Medulla oblongata (tissue), 1 donor: ENCODE measurements around the gene OSR1.
"Not testable (repeated sequence)": the region's sequence is repeated elsewhere in the genome, so short reads cannot be mapped to it uniquely, and the experiment has no call there.

Experiments used
- DNase-seq: peaks from one replicate; pipeline ENCODE4 v3.0.0-alpha.2; 2015; ENCODE audit errors: extremely low spot score

Gene OSR1

DNA sequence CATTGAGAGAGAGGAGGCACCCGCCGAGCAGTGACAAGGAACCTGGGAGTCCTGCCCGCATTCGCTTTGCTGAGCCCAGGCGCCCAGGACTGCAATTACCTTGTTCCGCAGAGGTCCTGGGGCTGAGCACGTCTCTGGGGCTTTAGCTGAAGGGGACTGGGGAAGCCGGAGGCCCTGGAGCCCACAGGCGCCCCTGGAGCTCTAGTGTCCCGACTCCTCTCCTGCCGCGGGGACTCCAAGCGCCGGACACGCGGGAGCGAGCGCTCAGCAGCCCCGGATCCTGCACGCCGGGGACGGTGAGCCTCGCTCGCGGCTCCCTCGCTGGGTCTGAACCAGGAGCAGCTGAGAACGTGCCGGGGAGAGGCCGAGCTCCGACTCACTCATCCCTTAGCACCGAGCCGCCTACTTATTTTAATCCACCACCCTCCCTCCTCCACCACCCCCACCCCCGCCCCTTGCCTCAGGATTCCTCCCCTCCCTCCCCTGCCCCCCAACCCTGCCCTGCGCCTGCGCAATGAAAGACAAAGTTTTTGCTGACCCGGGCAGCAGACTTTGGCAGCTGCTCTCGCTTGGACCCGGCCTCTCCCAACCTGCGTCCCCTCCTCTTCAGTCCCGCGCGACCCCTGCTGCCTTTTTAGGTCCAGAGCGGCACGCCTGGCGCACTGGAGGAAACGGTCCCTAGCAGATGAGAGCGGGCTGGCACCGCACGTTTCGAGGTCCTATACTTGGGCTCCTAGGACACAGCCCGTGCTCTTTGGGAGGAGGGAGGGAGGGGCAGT lies at the start of gene OSR1:
TSS of gene OSR1 (minus strand) at position 382 of the 779 bp plus-strand sequence. CDS start 4,818 bp downstream, outside the sequence.
- no peak for DNase-seq

DNA sequence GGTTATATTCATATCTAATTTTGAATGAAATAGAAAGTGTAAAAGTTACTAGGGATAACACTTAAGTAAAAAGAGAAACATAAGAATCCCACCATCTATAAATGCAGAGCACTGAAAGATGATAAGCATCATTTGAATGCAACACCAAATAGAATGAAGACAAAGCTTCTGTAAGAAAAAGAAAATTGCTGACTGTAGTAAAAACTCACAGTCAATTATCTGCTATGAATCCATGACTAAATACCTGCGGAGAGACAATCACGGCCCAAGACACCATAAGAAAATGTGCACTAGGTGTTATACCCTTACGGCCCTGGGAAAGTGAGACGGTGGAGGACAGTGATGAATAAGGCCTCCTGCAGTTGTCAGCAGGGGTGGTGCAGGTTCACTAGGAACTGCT lies 45.4 kb upstream of the OSR1 start:
- no peak for DNase-seq

DNA sequence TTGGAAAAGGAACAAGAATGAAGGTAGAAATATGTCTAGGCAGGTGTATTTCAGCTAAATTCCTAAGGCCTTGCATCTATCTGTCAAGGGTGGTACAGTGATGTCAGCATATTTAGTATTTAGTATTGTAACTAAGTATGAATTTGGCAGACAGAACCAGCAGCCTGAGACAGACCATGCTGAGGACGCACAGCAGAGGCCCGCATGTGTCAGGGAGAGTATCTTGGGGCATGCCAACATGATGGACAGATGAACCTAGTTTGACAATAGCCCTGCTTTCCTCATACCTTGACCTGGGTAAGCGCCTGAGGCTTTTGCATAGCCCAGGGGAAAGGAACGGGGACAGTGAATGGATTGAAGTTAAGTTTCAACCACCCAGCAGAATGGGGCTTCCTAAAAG lies 33.8 kb upstream of the OSR1 start:
- DNase-seq, result no peak

DNA sequence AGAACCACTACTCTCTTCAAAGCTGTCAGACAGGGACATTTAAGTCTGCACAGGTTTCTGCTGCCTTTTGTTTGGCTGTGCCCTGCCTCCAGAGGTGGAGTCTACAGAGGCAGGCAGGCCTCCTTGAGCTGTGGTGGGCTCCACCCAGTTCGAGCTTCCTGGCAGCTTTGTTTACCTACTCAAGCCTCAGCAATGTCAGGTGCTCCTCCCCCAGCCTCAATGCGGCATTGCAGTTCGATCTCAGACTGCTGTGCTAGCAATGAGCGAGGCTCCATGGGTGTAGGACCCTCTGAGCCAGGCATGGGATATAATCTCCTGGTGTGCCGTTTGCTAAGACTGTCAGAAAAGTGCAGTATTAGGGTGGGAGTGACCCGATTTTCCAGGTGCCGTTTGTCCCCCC lies 31.0 kb upstream of the OSR1 start:
- DNase-seq, result not testable (repeated sequence)

DNA sequence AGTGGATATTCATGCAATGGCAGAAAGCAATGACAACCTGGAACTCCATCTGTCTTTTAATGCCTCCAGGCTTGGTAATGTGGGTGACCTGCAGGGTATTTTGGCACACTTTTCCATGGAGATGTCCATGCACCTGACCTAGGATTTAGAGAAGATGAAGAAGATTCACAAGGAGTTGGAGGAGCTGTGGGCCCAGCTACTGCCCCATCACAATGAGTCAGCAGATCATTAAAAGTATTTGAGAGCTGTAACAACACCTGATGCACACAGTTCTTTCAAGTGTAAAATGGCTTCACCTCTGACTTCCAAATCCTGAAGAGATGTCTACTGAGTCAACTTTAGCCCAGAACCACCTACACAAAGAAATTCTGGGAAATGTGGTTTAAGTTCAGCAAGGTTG lies 22.1 kb upstream of the OSR1 start:
- no peak for DNase-seq

DNA sequence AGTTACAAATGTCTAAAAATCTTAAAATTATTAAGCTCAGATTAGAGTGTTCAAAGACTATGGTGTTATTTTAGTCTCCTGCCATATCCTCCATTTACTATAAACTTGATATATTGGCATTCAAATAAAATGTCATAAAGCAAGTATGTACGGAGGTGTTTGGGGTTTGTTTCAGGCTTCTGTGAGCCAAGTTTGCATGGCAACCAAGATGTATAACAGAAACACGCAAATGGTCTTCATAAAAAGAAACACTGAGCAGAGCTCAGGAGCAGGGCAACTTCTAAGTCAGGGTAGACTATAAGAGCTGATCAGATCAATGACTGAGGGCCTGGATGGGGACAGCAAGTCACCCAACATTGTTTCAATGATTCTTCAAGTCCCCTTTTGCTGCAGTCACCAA lies 20.5 kb upstream of the OSR1 start:
- no peak for DNase-seq

DNA sequence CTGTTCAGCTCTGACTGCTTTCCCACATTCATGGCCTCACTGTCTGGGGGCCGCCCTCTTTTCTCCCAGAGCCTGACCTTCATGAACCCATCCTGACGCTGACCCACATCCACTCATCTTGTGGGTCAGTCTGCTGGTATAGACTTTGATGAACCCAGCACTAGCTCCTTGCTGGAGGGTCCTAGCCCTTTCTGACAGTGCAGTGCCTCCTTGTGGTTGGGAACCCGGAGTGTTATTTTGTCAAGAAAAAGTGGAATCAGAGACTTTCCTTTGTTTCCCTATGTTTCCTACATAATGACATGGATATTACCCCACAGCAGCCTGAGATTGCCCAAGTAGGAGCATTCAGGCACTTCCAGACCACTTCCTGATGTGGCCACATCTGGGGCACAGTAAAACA lies 19.3 kb upstream of the OSR1 start:
- DNase-seq, result no peak

DNA sequence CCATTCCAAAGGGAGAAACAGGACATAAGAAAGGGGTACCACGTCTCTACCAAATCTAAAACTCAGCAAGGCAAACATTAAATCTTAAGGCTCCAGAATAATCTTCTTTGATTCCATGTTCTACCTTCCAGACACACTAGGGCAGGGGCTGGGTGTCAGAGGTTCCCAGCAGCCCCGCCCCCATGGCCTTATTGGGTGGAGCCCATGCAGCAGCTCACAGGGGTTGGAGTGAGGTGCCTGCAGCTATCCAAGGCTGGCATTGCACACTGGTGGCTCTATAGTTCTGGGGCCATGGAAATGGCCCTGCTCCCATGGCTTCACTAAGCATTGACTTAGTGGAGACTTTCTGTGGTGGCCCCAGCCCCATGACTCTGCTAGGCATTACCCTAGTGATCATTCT lies 14.9 kb upstream of the OSR1 start:
- no peak for DNase-seq

DNA sequence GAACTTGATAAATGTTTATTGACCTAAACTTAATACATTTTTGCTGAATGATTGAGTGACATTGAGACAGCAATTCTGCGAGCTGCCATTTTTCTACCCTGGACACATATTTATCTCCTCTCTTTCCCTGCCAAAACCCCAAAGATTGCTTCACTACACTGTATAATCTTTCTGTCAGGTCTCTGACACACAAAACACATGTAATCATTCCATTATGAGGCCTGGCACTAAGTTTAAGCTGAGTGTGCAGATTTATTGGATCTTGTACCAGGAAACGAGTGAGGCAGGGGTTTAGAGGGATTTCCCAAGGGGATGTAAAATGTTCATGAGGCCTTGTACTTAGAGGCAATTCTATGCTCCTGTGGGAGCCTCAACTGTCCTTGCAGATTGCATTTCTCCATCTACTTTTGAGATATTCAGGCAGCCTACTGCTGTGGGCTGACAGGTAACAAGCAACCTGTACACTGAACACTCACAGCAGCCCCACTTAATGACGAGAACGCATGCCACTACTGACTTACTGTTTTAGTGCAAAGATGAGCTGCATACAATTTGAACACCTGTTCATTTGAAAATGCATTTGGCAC lies 13.7 kb upstream of the OSR1 start:
- DNase-seq, result no peak

DNA sequence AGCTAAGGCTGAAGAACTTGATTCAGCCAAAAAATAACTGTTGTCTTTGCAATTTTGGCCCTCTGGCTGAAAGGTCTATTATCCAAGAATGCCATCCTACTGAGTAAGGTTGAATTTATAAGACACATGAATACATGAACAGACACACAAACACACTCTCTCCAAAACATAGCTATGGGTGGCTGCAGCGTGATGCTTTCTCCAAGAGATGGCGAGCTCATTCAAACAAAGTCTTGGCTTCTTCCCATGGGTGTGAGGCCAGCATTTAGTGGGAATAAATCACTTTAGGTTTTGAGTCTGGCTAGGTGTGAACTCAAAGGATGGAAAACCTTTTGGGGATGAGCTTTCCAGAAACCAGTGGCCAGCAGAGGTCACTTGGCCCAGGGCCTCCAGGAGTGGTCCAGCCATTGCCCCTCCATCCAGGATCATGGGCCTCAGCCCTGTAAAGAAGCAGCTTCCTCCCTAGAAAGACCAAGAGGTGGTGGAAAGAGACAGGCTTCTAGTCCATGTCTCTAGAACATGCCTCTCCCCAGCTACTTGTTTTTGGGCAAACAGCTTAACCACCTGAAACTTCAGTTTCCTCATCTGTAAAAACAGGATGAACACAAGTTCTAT lies 11.0 kb upstream of the OSR1 start:
- DNase-seq, result no peak

DNA sequence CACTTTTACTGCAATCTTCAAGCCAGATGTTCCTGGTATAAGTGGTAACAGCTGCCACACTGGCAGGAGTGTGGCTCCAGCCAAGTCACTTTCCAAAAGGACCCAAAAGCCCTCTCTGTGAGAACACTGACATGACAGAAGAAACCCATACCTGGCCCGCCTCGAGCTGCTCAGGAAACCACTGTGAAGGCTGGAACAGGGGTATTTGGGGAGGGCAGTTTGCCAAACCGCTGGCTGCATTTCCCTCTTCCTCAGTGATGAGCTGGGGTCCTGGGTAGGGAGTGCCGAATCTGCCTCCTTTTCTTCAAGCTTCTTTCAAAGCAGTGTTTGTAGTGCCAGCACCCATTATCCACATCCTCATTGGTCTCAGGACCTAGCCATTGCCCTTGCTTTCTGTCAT lies 10.3 kb upstream of the OSR1 start:
- no peak for DNase-seq

DNA sequence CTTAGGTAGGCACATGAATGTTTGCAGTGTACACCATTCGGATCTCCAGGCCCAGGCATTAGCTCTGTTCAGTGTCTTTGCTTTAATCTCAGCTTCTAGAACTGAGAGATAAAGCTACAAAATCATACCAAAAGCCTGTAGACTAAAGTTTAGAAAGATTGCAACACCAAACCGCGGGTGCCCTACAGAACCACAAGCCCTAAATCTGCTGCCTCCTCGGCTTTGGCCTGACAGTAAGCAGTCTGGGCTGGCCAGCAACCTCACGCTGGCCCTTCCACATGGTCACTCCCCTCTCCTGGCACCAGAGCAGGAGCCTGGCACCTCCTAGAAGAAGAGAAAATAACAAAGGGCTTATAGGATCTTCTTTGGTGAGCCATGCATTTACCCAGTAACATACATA lies 8.9 kb upstream of the OSR1 start:
- no peak for DNase-seq

DNA sequence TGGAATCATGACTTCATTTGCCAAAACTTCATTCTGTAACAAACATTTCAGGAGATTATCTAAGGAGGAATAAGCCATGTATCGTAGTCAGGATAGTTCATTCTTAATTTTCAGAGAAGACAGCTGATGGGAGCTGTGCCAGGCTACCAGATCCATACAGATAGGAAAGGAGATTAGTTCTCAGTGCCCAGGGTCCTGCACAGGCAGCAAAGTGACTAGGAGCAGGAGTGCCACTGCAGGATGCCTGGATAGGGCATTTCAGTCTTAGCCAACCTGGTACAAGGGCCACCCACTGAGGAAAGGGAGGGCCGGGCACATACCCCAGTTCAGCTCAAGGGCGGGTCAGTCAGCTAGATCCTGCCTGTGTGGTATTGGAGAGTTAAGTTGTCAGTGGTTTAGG lies 6.7 kb upstream of the OSR1 start:
- DNase-seq, result no peak

DNA sequence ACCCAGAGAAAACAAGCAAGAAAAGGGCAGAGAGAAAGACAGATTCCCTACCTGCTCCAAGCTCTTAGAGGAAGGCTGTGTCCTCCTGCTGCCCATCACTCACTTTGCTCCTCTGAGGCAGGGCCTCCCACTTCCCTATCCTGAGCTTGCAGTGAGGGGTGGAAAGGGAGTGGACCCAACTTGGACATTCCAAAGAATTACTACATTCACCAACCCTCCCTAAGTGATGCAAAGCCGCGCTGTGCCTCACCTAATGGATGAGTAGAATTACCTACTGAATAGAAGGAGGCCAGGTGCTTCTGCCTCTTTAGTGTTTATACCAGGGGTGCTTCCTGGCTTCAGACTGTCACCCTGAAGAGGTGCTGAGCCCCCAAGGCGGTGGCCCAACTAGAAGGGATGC lies 5.6 kb upstream of the OSR1 start:
- no peak for DNase-seq

DNA sequence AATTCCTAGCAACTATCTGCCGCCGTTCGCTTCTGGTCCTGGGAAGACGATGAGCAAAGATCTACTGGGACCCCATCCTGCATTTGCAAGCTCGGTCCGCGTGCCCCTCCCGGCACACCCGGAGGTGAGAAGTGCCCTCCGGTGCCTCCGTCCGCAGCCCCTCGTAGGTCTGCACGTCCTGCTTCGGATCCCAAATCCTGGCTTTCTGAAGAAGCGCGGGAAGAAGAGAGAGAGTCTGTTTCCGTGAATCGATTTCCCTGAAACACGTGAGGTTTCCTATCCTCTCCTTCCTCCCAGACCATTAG lies 5.0 kb upstream of the OSR1 start:
- no peak for DNase-seq

DNA sequence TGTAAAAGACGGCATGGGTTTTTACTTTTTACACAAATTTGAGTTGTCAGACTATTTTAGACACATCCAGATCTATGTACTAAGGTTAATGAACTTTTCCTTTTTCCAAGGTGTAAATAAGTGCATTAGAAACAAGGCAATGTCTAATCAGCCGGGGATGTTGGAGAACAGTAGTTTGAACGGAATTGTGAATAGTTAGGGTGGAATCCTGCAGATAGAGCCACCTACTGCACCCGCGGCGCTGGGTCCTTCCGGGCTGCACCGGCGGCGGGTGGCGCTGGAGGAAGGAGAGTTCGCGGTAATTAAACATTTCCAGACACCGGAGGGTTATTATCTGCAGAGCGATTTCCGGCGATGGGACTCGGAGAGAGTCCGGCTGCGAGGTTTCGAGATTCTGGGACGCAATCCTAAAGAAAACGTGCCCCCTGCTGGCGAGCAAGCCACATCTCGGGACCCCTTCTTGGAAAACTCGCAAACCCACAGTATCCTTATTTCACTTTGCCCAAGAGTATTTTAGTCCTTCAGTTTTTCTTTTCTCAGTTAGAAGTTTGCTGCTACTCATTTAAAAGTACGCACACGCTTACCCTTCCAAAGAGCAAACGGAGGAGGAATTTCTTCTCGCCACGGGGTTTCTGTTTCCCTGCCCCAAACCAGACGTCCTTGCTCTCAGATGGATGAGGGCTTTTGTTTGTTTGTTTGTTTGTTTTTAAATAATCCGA lies 4.5 kb upstream of the OSR1 start:
- peak; percentile 88 for DNase-seq

DNA sequence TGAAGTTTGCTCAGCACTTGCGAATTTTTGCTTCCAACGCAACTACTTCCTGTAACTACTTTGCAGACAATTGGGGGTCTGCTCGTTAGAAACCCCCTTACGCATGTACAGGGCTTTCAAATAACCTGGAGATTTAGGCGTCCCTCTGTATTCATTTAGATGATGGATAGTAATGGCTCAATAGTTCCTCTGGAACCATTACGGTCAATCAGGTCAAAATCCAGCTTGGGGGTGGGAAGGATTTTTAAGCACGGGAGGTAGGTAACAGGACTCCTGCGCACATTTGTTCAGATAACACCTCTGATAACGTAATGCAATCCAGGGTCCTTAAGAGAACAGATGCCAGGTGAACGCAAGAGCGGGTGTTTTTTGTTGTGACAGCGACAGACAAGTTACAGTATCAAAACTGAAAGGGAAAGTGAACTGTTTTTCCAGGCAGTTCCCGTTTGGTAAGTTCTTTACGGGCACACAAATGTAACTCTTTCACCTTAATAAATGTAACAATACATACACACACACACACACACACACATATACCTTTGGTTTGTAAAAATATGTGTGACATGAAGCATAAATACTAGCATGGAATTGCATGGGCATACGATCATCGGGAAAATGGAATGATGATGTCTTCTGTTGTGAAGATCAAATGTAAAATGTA lies 3.8 kb upstream of the OSR1 start:
- peak; percentile 58 for DNase-seq

DNA sequence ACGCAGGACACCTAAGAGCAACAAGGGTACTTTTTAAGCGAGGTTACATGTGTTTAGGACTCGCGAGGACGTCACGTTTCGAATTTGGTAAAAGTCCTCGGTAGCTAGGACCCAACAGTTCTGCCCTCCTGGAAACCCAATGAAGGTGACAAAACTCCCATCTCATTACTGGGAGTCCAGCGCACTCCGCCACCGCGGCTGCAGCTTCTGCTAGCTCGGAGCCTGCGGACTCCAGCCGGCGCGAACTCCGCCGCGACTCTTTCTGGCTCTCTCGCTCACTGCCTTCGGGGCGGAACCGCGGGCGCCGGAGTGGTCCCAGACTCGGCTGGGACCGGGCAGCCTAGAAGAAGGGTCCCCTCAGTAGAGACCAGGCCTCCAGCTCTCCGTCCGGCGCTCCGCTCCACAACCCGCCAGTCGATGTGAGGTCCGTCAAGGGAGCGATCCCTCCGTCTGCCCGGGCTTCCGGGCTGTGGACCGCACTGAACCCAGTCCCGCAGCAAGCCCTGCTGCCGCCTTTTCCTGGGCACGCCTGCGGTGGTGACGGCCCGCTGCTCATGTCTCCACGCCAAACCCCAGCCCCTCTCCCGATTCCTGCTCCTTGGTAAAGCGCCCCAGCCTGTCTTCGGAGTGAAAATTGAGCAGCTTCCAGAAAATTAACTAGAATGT lies 3.0 kb upstream of the OSR1 start:
- no peak for DNase-seq

DNA sequence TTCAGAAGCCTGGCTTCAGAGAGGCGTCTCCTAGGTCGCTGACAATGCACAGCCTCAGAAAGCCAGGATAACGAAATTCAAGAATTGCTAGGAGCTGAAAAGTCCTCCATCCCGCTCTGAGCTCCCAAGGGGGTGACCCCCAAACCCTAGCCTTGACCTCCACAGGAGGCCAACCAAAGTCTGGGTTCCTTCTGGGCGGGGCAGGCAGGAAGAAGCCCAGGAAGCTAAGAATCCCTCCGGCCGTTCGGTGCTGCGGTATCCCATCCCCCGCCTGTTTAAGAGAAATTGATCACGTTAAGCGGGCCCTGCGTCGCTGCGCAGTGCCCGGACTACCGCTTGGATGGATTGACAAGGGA lies 2.5 kb upstream of the OSR1 start:
- DNase-seq, result no peak

DNA sequence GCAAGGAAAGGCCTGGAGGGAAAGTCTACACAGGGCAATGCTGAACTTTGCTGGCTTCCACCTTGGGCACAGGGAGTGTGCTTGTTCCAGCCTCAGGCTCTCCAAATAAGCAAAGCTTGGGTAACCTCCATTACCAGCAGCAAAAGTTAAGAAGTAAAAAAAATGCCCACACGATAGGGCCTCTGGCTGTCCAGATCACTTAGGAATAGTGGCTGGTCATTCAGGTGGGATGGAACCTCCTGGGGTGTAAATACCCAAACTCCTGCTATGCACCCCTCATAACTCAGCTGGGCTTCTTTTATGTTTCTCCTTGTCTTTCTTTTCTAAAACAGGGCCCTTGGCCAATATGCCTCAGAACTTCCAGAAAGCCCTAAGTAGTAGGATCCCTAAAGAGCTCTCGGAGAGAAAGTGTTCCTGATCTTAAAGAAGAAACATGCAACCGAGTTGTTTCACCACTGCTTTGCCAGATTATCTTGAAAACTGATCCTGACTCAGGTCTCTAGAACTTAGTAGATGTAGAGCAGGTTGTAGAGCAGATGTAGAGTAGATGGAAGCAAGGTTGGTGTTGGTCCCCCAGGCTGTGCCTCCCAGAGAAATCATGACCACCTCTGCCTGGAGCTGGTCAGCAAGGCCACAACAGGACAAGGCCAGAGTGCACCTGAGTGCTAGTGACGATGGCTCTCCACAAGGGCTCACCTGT lies 2.0 kb upstream of the OSR1 start:
- no peak for DNase-seq

DNA sequence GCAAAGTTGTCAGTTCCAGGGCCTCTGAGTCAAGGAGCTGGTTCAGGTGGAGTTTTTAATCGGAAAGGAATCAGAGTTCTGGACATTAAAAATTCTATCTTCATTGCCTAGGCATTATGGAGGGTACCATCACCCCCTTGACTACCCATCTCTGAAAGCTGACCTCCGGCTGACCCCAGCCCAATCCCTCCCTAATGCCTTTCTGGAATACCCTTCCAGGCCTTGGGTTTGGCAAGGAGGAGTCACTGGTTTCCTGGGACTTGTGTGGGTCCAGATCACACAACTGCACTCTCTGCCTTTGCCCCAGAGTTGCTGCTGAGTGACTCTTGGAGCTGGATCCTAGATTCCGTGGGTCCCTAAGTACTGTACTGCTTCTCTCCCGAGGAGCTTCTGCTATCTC lies 1.0 kb upstream of the OSR1 start:
- DNase-seq, result no peak
